ENCODE results near the gene PPHLN1. TPM values are rescaled to one million over a fixed set of nuclear protein-coding genes. Genes with fewer than 3 reads are reported as not detected.
"Not testable (repeated sequence)": the region's sequence is repeated elsewhere in the genome, so short reads cannot be mapped to it uniquely, and the experiment has no call there.

The PPHLN1 gene
- total and polyA plus RNA-seq, 8 donors: 42.2 to 75.2 (median 65.6) TPM

DNA sequence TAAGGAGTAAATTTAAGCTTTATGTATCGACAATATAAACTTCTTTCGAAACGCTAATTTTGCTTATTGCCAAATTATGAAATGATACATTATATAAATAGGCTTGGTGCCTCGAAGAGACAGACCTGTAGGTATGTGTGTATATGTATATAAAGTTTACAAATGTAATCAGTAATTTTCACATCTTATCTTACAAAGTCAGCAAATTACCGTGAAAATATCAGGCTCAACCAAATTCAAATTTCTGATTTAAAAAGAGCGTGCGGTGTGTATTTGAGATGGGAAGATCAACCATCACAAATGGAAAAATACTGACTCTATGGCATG is 678 bp upstream of the PPHLN1 start:
- DNase-seq (no peak), ATAC-seq (no peak)
- Histone ChIP-seq H3K36me3 (peaks cover 0 to 10% of the 10 kb centered on the region in 2 donors), H3K27me3 (no peaks in the 10 kb centered on the region), H3K9me3 (no peaks in the 10 kb centered on the region), H3K27ac (peak overlapping the region; percentile 75 to 79), H3K4me3 (peak overlapping the region; percentile 49 to 79), H3K4me1 (peaks cover 16 to 40% of the 10 kb centered on the region in 2 donors)
- intact Hi-C loops (cut with DNase I): no loop called here
- TF ChIP-seq, protein P1, sequence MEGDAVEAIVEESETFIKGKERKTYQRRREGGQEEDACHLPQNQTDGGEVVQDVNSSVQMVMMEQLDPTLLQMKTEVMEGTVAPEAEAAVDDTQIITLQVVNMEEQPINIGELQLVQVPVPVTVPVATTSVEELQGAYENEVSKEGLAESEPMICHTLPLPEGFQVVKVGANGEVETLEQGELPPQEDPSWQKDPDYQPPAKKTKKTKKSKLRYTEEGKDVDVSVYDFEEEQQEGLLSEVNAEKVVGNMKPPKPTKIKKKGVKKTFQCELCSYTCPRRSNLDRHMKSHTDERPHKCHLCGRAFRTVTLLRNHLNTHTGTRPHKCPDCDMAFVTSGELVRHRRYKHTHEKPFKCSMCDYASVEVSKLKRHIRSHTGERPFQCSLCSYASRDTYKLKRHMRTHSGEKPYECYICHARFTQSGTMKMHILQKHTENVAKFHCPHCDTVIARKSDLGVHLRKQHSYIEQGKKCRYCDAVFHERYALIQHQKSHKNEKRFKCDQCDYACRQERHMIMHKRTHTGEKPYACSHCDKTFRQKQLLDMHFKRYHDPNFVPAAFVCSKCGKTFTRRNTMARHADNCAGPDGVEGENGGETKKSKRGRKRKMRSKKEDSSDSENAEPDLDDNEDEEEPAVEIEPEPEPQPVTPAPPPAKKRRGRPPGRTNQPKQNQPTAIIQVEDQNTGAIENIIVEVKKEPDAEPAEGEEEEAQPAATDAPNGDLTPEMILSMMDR (IDR thresholded peaks at IDR 0.05): no peak

DNA sequence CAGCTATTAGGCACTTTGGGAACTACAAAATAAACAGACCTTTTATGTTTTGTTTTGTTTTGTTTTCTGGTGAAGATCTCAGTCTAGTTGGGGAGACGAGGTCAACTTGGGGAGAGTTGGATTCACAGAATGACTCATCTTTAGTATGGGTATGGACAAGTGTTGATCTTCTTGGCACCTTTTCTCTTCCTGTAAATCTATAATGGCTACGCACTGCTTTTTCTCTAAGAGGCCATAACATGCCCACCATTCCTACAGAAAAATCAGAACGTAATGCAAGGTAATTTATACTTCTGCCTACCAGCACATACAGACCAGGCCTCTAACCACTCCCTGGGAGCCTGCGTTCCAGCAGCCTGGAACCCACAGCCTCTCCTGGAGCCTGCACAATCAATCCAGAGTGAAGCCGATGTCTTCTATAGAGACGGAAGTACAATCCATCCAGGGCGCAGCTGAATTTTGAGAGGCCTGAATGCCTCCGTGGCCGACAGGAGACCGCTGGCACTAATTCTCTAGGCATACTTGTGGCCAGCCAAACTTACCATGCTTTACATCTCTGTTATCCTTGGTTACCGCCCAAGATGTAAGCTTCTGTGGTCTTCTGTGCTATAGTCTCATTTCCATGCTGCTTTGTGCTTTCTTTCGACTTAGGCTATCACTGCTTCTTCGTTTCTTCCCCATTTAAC is 717 bp downstream of the PPHLN1 start:
- TF ChIP-seq, protein P1 (IDR thresholded peaks at IDR 0.05): no peak
- H3K36me3 ChIP-seq: no peaks in the 10 kb centered on the region
- intact Hi-C loops (cut with DNase I): no loop called here
- peak overlapping the region; percentile 75 to 79 for H3K27ac ChIP-seq
- H3K4me3 ChIP-seq: peak overlapping the region; percentile 49 to 79
- no peaks in the 10 kb centered on the region for H3K27me3 ChIP-seq
- peaks cover 16 to 42% of the 10 kb centered on the region in 2 donors for H3K4me1 ChIP-seq
- no peaks in the 10 kb centered on the region for H3K9me3 ChIP-seq
- peak in 2 of 4 donors; percentile 9 to 10 for DNase-seq
- ATAC-seq: peak; percentile 37

DNA sequence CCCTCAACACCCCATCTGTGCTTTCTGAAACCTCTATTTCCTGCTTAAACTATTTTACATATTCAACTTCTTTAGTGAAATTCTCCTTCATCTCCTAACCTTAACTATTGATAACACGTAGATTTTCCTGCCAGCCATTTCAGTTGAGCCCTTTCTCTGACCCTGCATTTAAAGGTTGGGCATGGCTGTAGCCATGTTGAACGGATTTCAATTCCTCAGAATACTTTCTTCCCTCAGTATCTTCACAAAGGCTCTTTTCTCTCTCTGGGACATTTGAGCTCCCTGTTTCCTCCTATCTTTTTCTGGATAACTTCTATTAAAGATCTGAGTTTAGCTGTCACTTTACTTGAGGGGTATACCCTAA is 1.2 kb downstream of the PPHLN1 start:
- Histone ChIP-seq H3K9me3 (no peaks in the 10 kb centered on the region), H3K27me3 (no peaks in the 10 kb centered on the region), H3K27ac (no peak overlapping the region), H3K36me3 (no peaks in the 10 kb centered on the region), H3K4me1 (peaks cover 16 to 42% of the 10 kb centered on the region in 2 donors), H3K4me3 (peak overlapping the region in 1 of 2 donors; percentile 79)
- no peak for ATAC-seq
- intact Hi-C loops (cut with DNase I): no loop called here
- no peak for DNase-seq
- TF ChIP-seq, protein P1 (IDR thresholded peaks at IDR 0.05): no peak

DNA sequence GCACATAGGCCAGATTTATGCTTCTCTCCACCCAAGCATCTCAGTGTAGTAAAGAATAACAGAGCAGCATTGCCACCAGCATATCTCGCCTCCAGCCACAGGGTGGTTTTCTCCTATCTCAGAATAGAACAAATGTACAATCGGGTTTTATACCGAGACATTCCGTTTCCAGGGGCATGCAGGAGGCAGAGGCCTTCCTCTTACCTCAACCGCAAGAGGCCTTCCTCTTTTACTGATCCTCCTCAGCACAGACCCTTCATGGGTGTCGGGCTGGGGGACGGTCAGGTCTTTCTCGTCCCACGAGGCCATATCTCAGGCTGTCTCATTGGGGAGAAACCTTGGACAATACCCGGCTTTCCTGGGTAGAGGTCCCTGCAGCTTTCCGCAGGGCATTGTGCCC is 4.1 kb downstream of the PPHLN1 start:
- H3K4me1 ChIP-seq: peaks cover 12 to 51% of the 10 kb centered on the region in 2 donors
- intact Hi-C loops (cut with DNase I): loop anchor here in 1 of 2 donors (10.0 kb wide), 1 partner anchor 195 kb away; no protein-coding TSS in a partner anchor
- not testable (repeated sequence) for H3K4me3 ChIP-seq, H3K27ac ChIP-seq, H3K9me3 ChIP-seq, DNase-seq, H3K36me3 ChIP-seq, ATAC-seq, H3K27me3 ChIP-seq

DNA sequence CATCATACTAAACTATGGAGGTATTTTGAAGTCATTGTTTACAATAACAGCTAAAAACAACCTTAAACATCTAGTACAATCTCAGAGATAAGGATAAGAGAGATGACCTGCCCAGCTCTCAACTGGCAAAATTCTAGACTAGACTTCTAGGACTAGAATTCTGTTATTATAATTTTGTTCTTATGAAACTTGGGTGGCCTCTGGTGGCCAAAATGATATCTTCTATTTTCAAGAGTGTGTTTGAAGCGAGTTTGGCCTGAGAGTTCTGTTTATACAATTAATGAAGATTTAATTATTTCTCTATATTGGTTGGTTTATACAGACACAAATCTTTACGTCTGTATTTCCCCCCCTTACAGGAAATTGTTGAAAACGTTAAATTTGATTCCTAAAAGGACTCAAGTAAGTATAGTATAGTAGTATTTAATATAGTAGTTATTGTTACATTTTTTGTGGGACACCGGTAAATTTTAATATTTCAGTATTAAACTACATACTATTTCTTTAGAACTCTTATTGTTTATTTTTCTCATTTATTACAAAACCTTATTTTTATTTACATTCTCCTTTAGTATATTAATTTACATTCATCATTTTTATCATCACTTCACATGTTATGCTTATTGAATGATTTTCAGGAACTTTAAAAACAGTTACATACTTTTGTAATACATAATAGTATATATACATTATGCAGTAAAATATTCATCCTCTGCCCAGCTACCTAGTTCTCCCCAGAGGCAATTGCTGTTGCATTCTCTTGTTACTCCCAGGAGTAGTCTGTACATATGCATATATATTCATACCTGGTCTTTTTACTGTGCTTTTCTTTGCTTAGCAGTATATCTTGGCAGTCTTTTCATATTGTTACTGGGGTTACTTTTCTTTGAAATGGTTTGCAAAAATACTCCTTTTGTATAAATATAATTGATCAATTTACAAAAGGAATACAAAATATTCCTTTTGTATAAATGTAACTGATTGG is 6.6 kb downstream of the PPHLN1 start:
- peak; percentile 77 for ATAC-seq
- DNase-seq: peak in 2 of 4 donors; percentile 27 to 56
- Histone ChIP-seq H3K27ac (no peak overlapping the region), H3K36me3 (peaks cover 0 to 17% of the 10 kb centered on the region in 2 donors), H3K4me1 (peaks cover 0 to 35% of the 10 kb centered on the region in 2 donors), H3K27me3 (no peaks in the 10 kb centered on the region), H3K4me3 (no peak overlapping the region), H3K9me3 (no peaks in the 10 kb centered on the region)
- TF ChIP-seq, protein P1 (IDR thresholded peaks at IDR 0.05): peak; percentile 46 to 61
- intact Hi-C loops (cut with DNase I): loop anchor here in 1 of 2 donors (10.0 kb wide), 1 partner anchor 198 kb away; no protein-coding TSS in a partner anchor

All from left lung (tissue), 10 donors.